ENCODE data around the gene POR.
"Not testable (repeated sequence)": the region's sequence is repeated elsewhere in the genome, so short reads cannot be mapped to it uniquely, and the experiment has no call there.

- not testable (repeated sequence) for TF ChIP-seq MYC (CRISPR knock-in tag; IDR thresholded peaks at IDR 0.05; ENCODE audit: borderline replicate concordance); CTCF (CRISPR knock-in tag; IDR thresholded peaks at IDR 0.05); JUND (CRISPR knock-in tag; IDR thresholded peaks at IDR 0.05); POLR2AphosphoS5 (IDR thresholded peaks at IDR 0.05; ENCODE audit: low read depth, low read length)
Observed at GRCh38 chr7:75911186-75911585, 3.8 kb upstream of the POR start.
